H1 (cell line): ENCODE results near the gene CGREF1. TPM values are rescaled to one million over a fixed set of nuclear protein-coding genes. Genes with fewer than 3 reads are reported as not detected.

ENCODE experiments used
- CTCF ChIA-PET: fragments of 300-600 bp; sonication (Branson Sonifier 250); formaldehyde crosslinking; loops from one replicate; lab custom pipeline; 2021; ENCODE audit not compliant: partially characterized antibody; lab: Charles Lee
- POLR2A ChIA-PET: fragments of 300-600 bp; sonication (Branson Sonifier 250); formaldehyde crosslinking; loops from one replicate; lab custom pipeline; 2021; ENCODE audit warnings: inconsistent platforms; ENCODE audit not compliant: partially characterized antibody; lab: Charles Lee
- DNase-seq, 2 experiments: peaks; one replicate each; pipeline versions ENCODE4 v3.0.0 to v3.0.0-alpha.2; 2010 to 2022; ENCODE audit warnings: low spot score in 2 of 2, low read depth in 1 of 2, mixed read lengths in 1 of 2
- FAIRE-seq: peaks from 2 replicates; lab custom pipeline; 2011; peaks lifted over from hg19 to GRCh38; lab: Jason Lieb, UNC
- H2AFZ ChIP-seq: 2 replicates; pipeline ENCODE4 v1.8.1; 2012; ENCODE audit warnings: low read length, inconsistent platforms
- H2AK5ac ChIP-seq: 2 replicates; pipeline ENCODE4 v1.6.1; 2013; ENCODE audit warnings: low read depth, low read length
- H2BK120ac ChIP-seq: replicated peaks from 2 replicates; pipeline ENCODE3; 2013; ENCODE audit warnings: low read depth, low read length, inconsistent platforms
- H2BK12ac ChIP-seq: 2 replicates; pipeline ENCODE4 v1.6.1; 2013; ENCODE audit warnings: low read depth, low read length
- H2BK15ac ChIP-seq: 2 replicates; pipeline ENCODE4 v1.6.1; 2013; ENCODE audit warnings: low read length
- H2BK20ac ChIP-seq: 2 replicates; pipeline ENCODE4 v1.6.1; 2013; ENCODE audit warnings: low read length
- H2BK5ac ChIP-seq: 2 replicates; pipeline ENCODE4 v1.6.1; 2013; ENCODE audit warnings: low read depth, low read length
- H3K14ac ChIP-seq: 2 replicates; pipeline ENCODE4 v1.6.1; 2013; ENCODE audit warnings: inconsistent platforms; ENCODE audit not compliant: insufficient read length
- H3K18ac ChIP-seq: 2 replicates; pipeline ENCODE4 v1.6.1; 2013; ENCODE audit warnings: low read length; ENCODE audit errors: extremely low read depth
- H3K23ac ChIP-seq: 2 replicates; pipeline ENCODE4 v1.6.1; 2013; ENCODE audit warnings: inconsistent platforms; ENCODE audit not compliant: insufficient read length
- H3K23me2 ChIP-seq: 2 replicates; pipeline ENCODE4 v1.6.1; 2013; ENCODE audit warnings: low read depth, low read length
- H3K27ac ChIP-seq: 2 replicates; pipeline ENCODE4 v1.6.1; 2011; ENCODE audit warnings: low read depth, low read length, inconsistent platforms
- H3K27me3 ChIP-seq, 4 experiments: replicated peaks in 1 of 4; 1 replicate in 1 of 4; 2 replicates in 3 of 4; pipeline versions ENCODE4 v1.6.1 to v1.8.1; 2011 to 2013; ENCODE audit warnings: low read length in 3 of 4, mild to moderate bottlenecking in 3 of 4, inconsistent platforms in 2 of 4, mixed read lengths in 2 of 4, moderate library complexity in 1 of 4; ENCODE audit not compliant: control insufficient read depth in 3 of 4, insufficient read depth in 3 of 4; ENCODE audit errors: extremely low read depth in 1 of 4
- H3K36me3 ChIP-seq, 4 experiments: 2 replicates each; pipeline versions ENCODE4 v1.6.1 to v1.8.1; 2011 to 2013; ENCODE audit warnings: mild to moderate bottlenecking in 4 of 4, low read length in 3 of 4, moderate library complexity in 2 of 4, control low read depth in 1 of 4, inconsistent platforms in 1 of 4; ENCODE audit not compliant: insufficient read depth in 4 of 4, control insufficient read depth in 2 of 4
- H3K4ac ChIP-seq: replicated peaks from 2 replicates; pipeline ENCODE3; 2013; ENCODE audit warnings: low read length, low read depth, mixed read lengths, inconsistent platforms; ENCODE audit not compliant: insufficient read length
- H3K4me1 ChIP-seq, 4 experiments: replicated peaks in 1 of 4; 1 replicate in 1 of 4; 2 replicates in 3 of 4; pipeline versions ENCODE4 v1.6.1 to v1.8.1; 2011 to 2013; ENCODE audit warnings: low read length in 3 of 4, inconsistent platforms in 2 of 4, mixed read lengths in 1 of 4; ENCODE audit not compliant: insufficient read depth in 4 of 4, control insufficient read depth in 3 of 4
- H3K4me2 ChIP-seq, 2 experiments: 2 replicates each; pipeline versions ENCODE4 v1.6.1 to v1.8.1; 2011 to 2013; ENCODE audit warnings: low read depth in 2 of 2, low read length in 2 of 2, control low read depth in 1 of 2, inconsistent platforms in 1 of 2, mild to moderate bottlenecking in 1 of 2; ENCODE audit not compliant: insufficient read depth in 1 of 2
- H3K4me3 ChIP-seq, 4 experiments: fragments of 200-600, 300-600 bp in 1 of 4; sonication (generic), shearing (Covaris generic), sonication (Bioruptor Twin) in 1 of 4; 2 replicates each; pipeline versions ENCODE4 v1.5.1 to v1.8.1; 2011 to 2016; ENCODE audit warnings: low read length in 4 of 4, low read depth in 3 of 4, control low read depth in 2 of 4, inconsistent platforms in 2 of 4, mild to moderate bottlenecking in 2 of 4, mixed read lengths in 1 of 4, moderate library complexity in 1 of 4; ENCODE audit not compliant: insufficient read depth in 2 of 4; ENCODE audit errors: extremely low read depth in 1 of 4
- H3K56ac ChIP-seq: replicated peaks from 2 replicates; pipeline ENCODE3; 2013; ENCODE audit warnings: low read depth, mild to moderate bottlenecking, mixed read lengths, low read length, inconsistent platforms; ENCODE audit not compliant: insufficient read length
- H3K79me1 ChIP-seq: 2 replicates; pipeline ENCODE4 v1.6.1; 2013; ENCODE audit warnings: low read depth, low read length, control low read depth
- H3K79me2 ChIP-seq, 2 experiments: 2 replicates each; pipeline versions ENCODE4 v1.6.1 to v1.8.1; 2012 to 2013; ENCODE audit warnings: low read length in 2 of 2, mild to moderate bottlenecking in 2 of 2, inconsistent platforms in 1 of 2; ENCODE audit not compliant: insufficient read depth in 2 of 2, control insufficient read depth in 1 of 2
- H3K9ac ChIP-seq, 4 experiments: replicated peaks in 1 of 4; 1 replicate in 1 of 4; 2 replicates in 3 of 4; pipeline versions ENCODE4 v1.6.1 to v1.8.1; 2011 to 2013; ENCODE audit warnings: low read depth in 3 of 4, low read length in 3 of 4, control low read depth in 2 of 4, mild to moderate bottlenecking in 2 of 4, moderate library complexity in 2 of 4, inconsistent platforms in 1 of 4; ENCODE audit errors: extremely low read depth in 1 of 4
- H3K9me3 ChIP-seq, 2 experiments: 2 replicates each; pipeline versions ENCODE4 v1.6.1 to v1.8.1; 2012 to 2013; ENCODE audit warnings: mild to moderate bottlenecking in 2 of 2, moderate library complexity in 2 of 2, control low read depth in 1 of 2, inconsistent platforms in 1 of 2, low read depth in 1 of 2, low read length in 1 of 2, mixed read lengths in 1 of 2; ENCODE audit not compliant: insufficient read depth in 2 of 2
- H4K20me1 ChIP-seq, 2 experiments: replicated peaks in 1 of 2; 2 replicates each; pipeline versions ENCODE3 to v1.8.1; 2011 to 2013; ENCODE audit warnings: inconsistent platforms in 2 of 2, low read length in 2 of 2, mild to moderate bottlenecking in 1 of 2; ENCODE audit not compliant: insufficient read depth in 2 of 2, control insufficient read depth in 1 of 2
- H4K5ac ChIP-seq: 2 replicates; pipeline ENCODE4 v1.6.1; 2013; ENCODE audit warnings: low read length, low read depth, mixed read lengths, inconsistent platforms; ENCODE audit not compliant: insufficient read length
- H4K8ac ChIP-seq: 2 replicates; pipeline ENCODE4 v1.8.0; 2013; ENCODE audit warnings: mild to moderate bottlenecking, moderate library complexity, low read length, inconsistent platforms; ENCODE audit not compliant: insufficient read depth; ENCODE audit errors: extremely low read depth
- H4K91ac ChIP-seq: replicated peaks from 2 replicates; pipeline ENCODE3; 2013; ENCODE audit warnings: low read length, mixed read lengths, inconsistent platforms; ENCODE audit not compliant: insufficient read length
- CHD2 ChIP-seq: IDR thresholded peaks from 2 replicates; pipeline ENCODE4 v1.6.1; 2012; ENCODE audit warnings: low read length, improper control_type of control experiment
- CREB1 ChIP-seq: IDR thresholded peaks from 2 replicates; pipeline ENCODE4 v1.6.1; 2012; ENCODE audit warnings: inconsistent platforms
- EGR1 ChIP-seq: IDR thresholded peaks from 2 replicates; pipeline ENCODE4 v1.6.1; 2011; ENCODE audit warnings: low read depth, low read length, borderline replicate concordance
- EP300 ChIP-seq, 2 experiments: IDR thresholded peaks; 1 replicate in 1 of 2; 2 replicates in 1 of 2; pipeline ENCODE4 v1.6.1; 2011 to 2012; ENCODE audit warnings: low read depth in 2 of 2, low read length in 2 of 2, mild to moderate bottlenecking in 2 of 2, borderline replicate concordance in 1 of 2, inconsistent platforms in 1 of 2, moderate library complexity in 1 of 2
- GABPA ChIP-seq: IDR thresholded peaks from 2 replicates; pipeline ENCODE4 v1.6.1; 2011; ENCODE audit warnings: mild to moderate bottlenecking, low read length, moderate library complexity, borderline replicate concordance; ENCODE audit not compliant: insufficient read depth
- JUN ChIP-seq: IDR thresholded peaks from 2 replicates; pipeline ENCODE4 v1.6.1; 2011; ENCODE audit warnings: low read depth, mild to moderate bottlenecking, improper control_type of control experiment, low read length
- JUND ChIP-seq: IDR thresholded peaks from 2 replicates; pipeline ENCODE4 v1.6.1; 2011; ENCODE audit warnings: mild to moderate bottlenecking, improper control_type of control experiment, low read length
- NANOG ChIP-seq: IDR thresholded peaks from 2 replicates; pipeline ENCODE4 v1.6.1; 2011; ENCODE audit warnings: low read length, low read depth, mild to moderate bottlenecking, inconsistent platforms; ENCODE audit not compliant: insufficient read depth, poor library complexity, severe bottlenecking
- RXRA ChIP-seq: IDR thresholded peaks from 2 replicates; pipeline ENCODE4 v1.6.1; 2011; ENCODE audit warnings: low read depth, mild to moderate bottlenecking, low read length, moderate library complexity; ENCODE audit not compliant: insufficient read depth
- SAP30 ChIP-seq: fragments of 300-600 bp; sonication (generic); IDR thresholded peaks from 2 replicates; pipeline ENCODE4 v1.7.1; 2012; ENCODE audit warnings: low read length, moderate library complexity, mild to moderate bottlenecking, inconsistent platforms; ENCODE audit not compliant: insufficient read depth, insufficient replicate concordance
- SIX5 ChIP-seq: IDR thresholded peaks from 2 replicates; pipeline ENCODE4 v1.6.1; 2011; ENCODE audit warnings: mild to moderate bottlenecking, low read depth, low read length
- SP4 ChIP-seq: IDR thresholded peaks from 2 replicates; pipeline ENCODE4 v1.6.1; 2012; ENCODE audit warnings: low read length, inconsistent platforms
- TAF1 ChIP-seq: IDR thresholded peaks from 2 replicates; pipeline ENCODE4 v1.6.1; 2011; ENCODE audit warnings: mild to moderate bottlenecking, low read depth, low read length
- YY1 ChIP-seq: IDR thresholded peaks from 2 replicates; pipeline ENCODE4 v1.6.1; 2011; ENCODE audit warnings: low read depth, mild to moderate bottlenecking, low read length
- WGBS, 2 experiments: shearing (Covaris generic) in 1 of 2; methylation state at CpG; one replicate each; pipeline versions ENCODE4 v1.1.6 to v1.1.7; 2013 to 2015; ENCODE audit warnings: low lambda C conversion rate in 2 of 2, mixed read lengths in 2 of 2, inconsistent platforms in 1 of 2, low coverage in 1 of 2, missing lambda C conversion rate in 1 of 2; ENCODE audit not compliant: insufficient replicate concordance in 2 of 2, insufficient coverage in 1 of 2, insufficient read length in 1 of 2; ENCODE audit errors: extremely low coverage in 1 of 2, missing lambda C conversion rate in 1 of 2; 5-methylcytosine and 5-hydroxymethylcytosine counted together
- polyA plus RNA-seq, 7 experiments: library from polyadenylated mRNA; depleted of rRNA in 3 of 7; stranded (reverse) in 5 of 7; unstranded in 2 of 7; fragments of >200 nt in 5 of 7; fragments of 200-250 nt in 2 of 7; gene quantifications; 1 replicate in 5 of 7; 2 replicates in 1 of 7; 4 replicates in 1 of 7; pipeline versions ENCODE4 v1.2.1 to v1.2.3, GENCODE V29; 2011 to 2013; ENCODE audit warnings: missing spikeins in 2 of 7, mixed read lengths in 2 of 7
- total RNA-seq: library from RNA; stranded (reverse); fragmentation: NEBNext Ultra II Directional; extraction: Animal tissue kit (Norgen Biotek cat#: 25700); gene quantifications from 2 replicates; pipeline ENCODE4 v1.2.1, GENCODE V29; 2021

CGREF1 gene
- total and polyA plus RNA-seq, 2 of the 8 experiments (the other 6 are each of a cell fraction or from before 2014, with no cell fraction given), result 2.5 to 3.4 TPM

DNA sequence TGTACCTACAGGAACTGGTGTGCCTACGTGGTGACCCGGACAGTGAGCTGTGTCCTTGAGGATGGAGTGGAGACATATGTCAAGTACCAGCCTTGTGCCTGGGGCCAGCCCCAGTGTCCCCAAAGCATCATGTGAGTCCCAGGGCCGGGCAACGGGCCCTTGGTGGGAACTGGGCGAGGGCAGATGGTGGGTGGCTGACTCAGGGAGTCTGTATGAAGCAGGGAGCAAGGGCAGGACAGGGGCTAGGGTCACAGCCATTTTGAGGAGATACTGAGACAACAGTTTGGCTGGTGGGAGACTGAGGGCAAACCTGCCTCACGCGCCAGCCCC lies 38.8 kb downstream of the CGREF1 start:
- H3K4me1 ChIP-seq, result peaks cover 0 to 19% (median 13%) of the 10 kb centered on the region in 4 experiments; a peak in 6 of 7 replicates
- no peak overlapping the region for H3K4me2 ChIP-seq
- no peak overlapping the region for H3K4me3 ChIP-seq
- peak overlapping the region; percentile 88; the same call in 1 of the 2 replicates for H2BK15ac ChIP-seq
- DNase-seq (no peak), FAIRE-seq (no peak)
- H3K79me1 ChIP-seq, result no peaks in the 10 kb centered on the region
- H3K56ac ChIP-seq, result no peak overlapping the region
- H2AK5ac ChIP-seq, result peak overlapping the region; percentile 43
- peaks cover 2% of the 10 kb centered on the region; the same call in 1 of the 2 replicates for H3K23me2 ChIP-seq
- WGBS, 2 experiments, result 89% methylated on average over 7 of the region's 7 CpGs; no CpG with 5 or more reads in 1 of the 2 experiments
- H2BK5ac ChIP-seq, result no peak overlapping the region; the same call in 1 of the 2 replicates
- H3K9ac ChIP-seq, result no peak overlapping the region
- no peak overlapping the region for H2AFZ ChIP-seq
- H3K27ac ChIP-seq, result no peak overlapping the region
- POLR2A ChIA-PET, result interaction anchor here (1.6 to 1.8 kb wide), 2 partner anchors 14 to 29 kb away, joined by 5 to 11 read pairs; partner anchors contain the start of gene AGBL5
- no peaks in the 10 kb centered on the region for H3K79me2 ChIP-seq
- H4K20me1 ChIP-seq, result no peaks in the 10 kb centered on the region
- H3K9me3 ChIP-seq, result no peaks in the 10 kb centered on the region
- H3K27me3 ChIP-seq, result peaks cover 0 to 3% (median 3%) of the 10 kb centered on the region in 4 experiments; a peak in 2 of 7 replicates
- TF ChIP-seq GABPA, result no peak
- no peak for TF ChIP-seq JUN
- TF ChIP-seq SAP30, result no peak
- no peak for TF ChIP-seq NANOG
- TF ChIP-seq CREB1, result no peak
- no peak for TF ChIP-seq SP4
- no peak for TF ChIP-seq JUND
- TF ChIP-seq YY1, result no peak
- TF ChIP-seq EGR1, result no peak
- no peak for TF ChIP-seq CHD2
- TF ChIP-seq TAF1, result no peak
- no peak for TF ChIP-seq EP300 (IDR thresholded peaks at IDR 0.05; ENCODE audit: borderline replicate concordance in 1 of 2, low read depth in 2 of 2, low read length in 2 of 2)
- TF ChIP-seq SIX5, result no peak
- no peak for TF ChIP-seq RXRA
- CTCF ChIA-PET, result interaction anchor here (0.8 to 16.5 kb wide), 9 partner anchors 15 to 847 kb away, joined by 3 to 160 read pairs (median 4); partner anchors contain the start of gene AGBL5
- H3K23ac ChIP-seq, result no peak overlapping the region
- 0 out of 2 replicates have a peak overlapping the region, but pooled peaks have one; percentile 32 for H2BK20ac ChIP-seq
- H3K14ac ChIP-seq, result no peak overlapping the region
- no peak overlapping the region for H3K18ac ChIP-seq
- H4K8ac ChIP-seq, result peak overlapping the region; percentile 52; the same call in 1 of the 2 replicates
- H2BK12ac ChIP-seq, result peak overlapping the region; percentile 84; the same call in 1 of the 2 replicates
- H3K4ac ChIP-seq, result no peak overlapping the region
- no peaks in the 10 kb centered on the region for H3K36me3 ChIP-seq
- no peak overlapping the region for H2BK120ac ChIP-seq
- H4K5ac ChIP-seq, result no peak overlapping the region
- H4K91ac ChIP-seq, result no peak overlapping the region
